Measurements from ENCODE around the gene PLEKHA8. TPM values are rescaled to one million over a fixed set of nuclear protein-coding genes. Genes with fewer than 3 reads are reported as not detected.

The PLEKHA8 gene
- total and polyA plus RNA-seq, 4 donors: 2.7 to 16.7 (median 6.5) TPM

- WGBS, 2 donors: 24 to 41% methylated on average over 13 of the region's 13 CpGs
- Histone ChIP-seq H3K4me3 (no peak overlapping the region), H3K27me3 (ENCODE audit: control insufficient read depth in 3 of 3, insufficient read depth in 3 of 3, low read length in 2 of 3) (no peaks in the 10 kb centered on the region), H3K27ac (ENCODE audit: low read depth in 1 of 2, low read length in 1 of 2) (peak overlapping the region; percentile 6 to 68), H3K9ac (ENCODE audit: insufficient read depth in 1 of 2, low read length in 2 of 2) (no peak overlapping the region), H3K4me1 (ENCODE audit: control insufficient read depth in 5 of 5, insufficient read depth in 5 of 5, low read length in 5 of 5) (peaks cover 0 to 21% (median 6%) of the 10 kb centered on the region in 5 donors), H3K36me3 (ENCODE audit: control insufficient read depth in 4 of 4, insufficient read depth in 4 of 4, low read length in 4 of 4) (peaks cover 0 to 13% (median 2%) of the 10 kb centered on the region in 4 donors), H3K9me3 (ENCODE audit: control insufficient read depth in 4 of 4, insufficient read depth in 3 of 4, low read length in 3 of 4) (no peaks in the 10 kb centered on the region)
- DNase-seq (no peak), ATAC-seq (ENCODE audit: insufficient read depth, low FRiP score) (no peak)
- TF ChIP-seq CTCF (IDR thresholded peaks at IDR 0.05; ENCODE audit: control extremely low read depth, extremely low read depth): no peak
Measured at GRCh38 chr7:30163231-30163894, 135.2 kb downstream of the PLEKHA8 start.

DNA sequence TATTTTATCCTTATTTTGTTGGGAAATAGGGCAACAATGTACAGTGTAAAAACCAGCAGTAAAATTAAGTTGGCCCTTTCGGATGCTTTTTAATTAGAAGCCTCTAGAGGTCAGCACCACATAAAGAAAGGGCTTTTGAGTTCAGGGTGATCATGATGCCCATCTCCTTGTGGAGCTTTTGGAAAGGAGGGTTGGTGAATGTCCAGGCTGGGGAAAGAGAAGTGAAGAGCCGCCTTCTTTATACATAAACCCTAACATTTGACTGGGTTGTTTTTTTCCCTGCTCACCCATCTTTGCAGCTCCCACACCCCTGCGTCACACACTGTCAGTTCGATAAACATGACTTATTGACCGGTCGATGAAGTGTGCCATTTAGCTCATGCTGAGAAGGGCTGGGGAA, 136.4 kb downstream of the PLEKHA8 start:
- no peak overlapping the region for H3K9ac ChIP-seq (ENCODE audit: insufficient read depth in 1 of 2, low read length in 2 of 2)
- H3K36me3 ChIP-seq (ENCODE audit: control insufficient read depth in 4 of 4, insufficient read depth in 4 of 4, low read length in 4 of 4): peaks cover 0 to 9% (median 2%) of the 10 kb centered on the region in 4 donors
- peaks cover 0 to 24% (median 10%) of the 10 kb centered on the region in 5 donors for H3K4me1 ChIP-seq (ENCODE audit: control insufficient read depth in 5 of 5, insufficient read depth in 5 of 5, low read length in 5 of 5)
- 74 to 75% methylated on average over 6 of the region's 6 CpGs for WGBS, 2 donors
- H3K9me3 ChIP-seq (ENCODE audit: control insufficient read depth in 4 of 4, insufficient read depth in 3 of 4, low read length in 3 of 4): no peaks in the 10 kb centered on the region
- ATAC-seq (ENCODE audit: insufficient read depth, low FRiP score) (peak; percentile 60), DNase-seq (peak; percentile 38 to 88 (median 87))
- peak; percentile 48 for TF ChIP-seq CTCF (IDR thresholded peaks at IDR 0.05; ENCODE audit: control extremely low read depth, extremely low read depth)
- no peaks in the 10 kb centered on the region for H3K27me3 ChIP-seq (ENCODE audit: control insufficient read depth in 3 of 3, insufficient read depth in 3 of 3, low read length in 2 of 3)
- no peak overlapping the region for H3K27ac ChIP-seq (ENCODE audit: low read depth in 1 of 2, low read length in 1 of 2)
- H3K4me3 ChIP-seq: no peak overlapping the region

DNA sequence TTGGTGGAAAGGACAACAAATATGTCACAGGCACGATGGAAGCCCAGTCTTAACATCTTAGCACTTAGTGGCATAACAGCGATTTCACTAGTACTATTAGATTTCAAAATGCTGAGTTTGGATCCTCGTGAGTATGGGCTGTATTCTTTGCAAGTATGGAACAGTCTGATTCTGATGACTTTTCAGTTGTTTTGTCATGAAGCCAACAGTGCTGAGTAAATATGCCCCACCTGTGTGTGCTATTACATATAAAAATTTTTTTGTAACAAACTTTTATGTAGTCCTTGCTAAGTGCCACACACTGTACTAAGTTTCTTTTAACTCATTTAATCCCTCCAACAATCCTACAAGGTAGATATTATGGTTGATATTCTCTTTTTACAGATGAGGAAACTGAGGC, 137.4 kb downstream of the PLEKHA8 start:
- Histone ChIP-seq H3K4me3 (no peak overlapping the region), H3K27ac (ENCODE audit: low read depth in 1 of 2, low read length in 1 of 2) (no peak overlapping the region), H3K9me3 (ENCODE audit: control insufficient read depth in 4 of 4, insufficient read depth in 3 of 4, low read length in 3 of 4) (no peaks in the 10 kb centered on the region), H3K4me1 (ENCODE audit: control insufficient read depth in 5 of 5, insufficient read depth in 5 of 5, low read length in 5 of 5) (peaks cover 0 to 34% (median 17%) of the 10 kb centered on the region in 5 donors), H3K27me3 (ENCODE audit: control insufficient read depth in 3 of 3, insufficient read depth in 3 of 3, low read length in 2 of 3) (no peaks in the 10 kb centered on the region), H3K36me3 (ENCODE audit: control insufficient read depth in 4 of 4, insufficient read depth in 4 of 4, low read length in 4 of 4) (peaks cover 0 to 3% (median under 1%) of the 10 kb centered on the region in 4 donors), H3K9ac (ENCODE audit: insufficient read depth in 1 of 2, low read length in 2 of 2) (no peak overlapping the region)
- TF ChIP-seq CTCF (IDR thresholded peaks at IDR 0.05; ENCODE audit: control extremely low read depth, extremely low read depth): no peak
- no peak for ATAC-seq (ENCODE audit: insufficient read depth, low FRiP score)
- 65 to 66% methylated on average over 3 of the region's 3 CpGs for WGBS, 2 donors
- DNase-seq: no peak
